ENCODE measurements around the gene TANC1.
"Not testable (repeated sequence)": the region's sequence is repeated elsewhere in the genome, so short reads cannot be mapped to it uniquely, and the experiment has no call there.

The TANC1 gene

DNA sequence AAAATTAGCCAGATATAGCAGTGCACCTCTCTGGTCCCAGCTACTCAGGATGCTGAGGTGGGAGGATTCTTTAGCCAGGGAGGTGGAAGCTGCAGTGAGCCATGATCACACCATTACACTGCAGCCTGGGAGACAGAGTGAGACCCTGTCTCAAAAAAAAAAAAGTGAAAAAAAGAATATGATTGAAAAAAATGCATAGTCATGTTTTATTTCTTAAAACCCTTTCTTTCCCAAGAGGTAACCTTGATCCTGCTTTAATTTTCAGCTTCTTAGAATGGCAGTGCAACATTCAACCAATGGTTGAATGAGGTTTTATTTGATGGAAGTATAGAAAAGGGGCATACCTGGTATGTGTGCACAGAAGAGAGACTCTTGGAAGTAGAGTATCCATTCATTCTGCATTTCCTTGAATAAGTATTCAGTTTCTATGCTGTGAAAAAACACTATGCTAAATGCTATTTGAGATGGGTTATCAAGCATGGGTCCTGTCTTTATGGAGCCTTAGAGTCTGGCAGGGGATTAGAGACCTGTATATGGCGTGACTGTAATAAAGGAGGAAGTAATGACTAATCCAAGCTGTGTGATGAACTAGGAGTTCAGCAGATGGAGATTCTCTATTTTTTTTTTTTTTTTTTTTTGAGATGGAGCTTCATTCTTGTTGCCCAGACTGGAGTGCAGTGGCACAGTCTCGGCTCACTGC is 171.8 kb downstream of the TANC1 start:
- no peak for DNase-seq (ENCODE audit: low read depth)

DNA sequence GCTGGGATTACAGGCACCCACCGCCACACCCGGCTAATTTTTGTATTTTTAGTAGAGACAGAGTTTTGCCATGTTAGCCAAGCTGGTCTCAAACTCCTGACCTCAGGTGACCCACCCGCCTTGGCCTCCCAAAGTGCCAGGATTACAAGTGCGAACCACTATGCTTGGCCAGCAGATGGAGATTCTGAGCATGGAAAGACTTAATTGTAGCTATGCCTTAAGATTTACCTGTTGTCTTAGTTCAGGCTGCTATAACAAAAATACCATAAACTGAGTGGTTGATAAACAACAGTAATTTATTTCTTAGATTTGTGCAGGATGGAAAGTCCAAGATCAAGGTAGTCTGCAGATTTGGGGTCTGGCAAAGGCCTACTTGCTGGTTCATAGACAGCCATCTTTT is 172.4 kb downstream of the TANC1 start:
- not testable (repeated sequence) for DNase-seq (ENCODE audit: low read depth)

DNA sequence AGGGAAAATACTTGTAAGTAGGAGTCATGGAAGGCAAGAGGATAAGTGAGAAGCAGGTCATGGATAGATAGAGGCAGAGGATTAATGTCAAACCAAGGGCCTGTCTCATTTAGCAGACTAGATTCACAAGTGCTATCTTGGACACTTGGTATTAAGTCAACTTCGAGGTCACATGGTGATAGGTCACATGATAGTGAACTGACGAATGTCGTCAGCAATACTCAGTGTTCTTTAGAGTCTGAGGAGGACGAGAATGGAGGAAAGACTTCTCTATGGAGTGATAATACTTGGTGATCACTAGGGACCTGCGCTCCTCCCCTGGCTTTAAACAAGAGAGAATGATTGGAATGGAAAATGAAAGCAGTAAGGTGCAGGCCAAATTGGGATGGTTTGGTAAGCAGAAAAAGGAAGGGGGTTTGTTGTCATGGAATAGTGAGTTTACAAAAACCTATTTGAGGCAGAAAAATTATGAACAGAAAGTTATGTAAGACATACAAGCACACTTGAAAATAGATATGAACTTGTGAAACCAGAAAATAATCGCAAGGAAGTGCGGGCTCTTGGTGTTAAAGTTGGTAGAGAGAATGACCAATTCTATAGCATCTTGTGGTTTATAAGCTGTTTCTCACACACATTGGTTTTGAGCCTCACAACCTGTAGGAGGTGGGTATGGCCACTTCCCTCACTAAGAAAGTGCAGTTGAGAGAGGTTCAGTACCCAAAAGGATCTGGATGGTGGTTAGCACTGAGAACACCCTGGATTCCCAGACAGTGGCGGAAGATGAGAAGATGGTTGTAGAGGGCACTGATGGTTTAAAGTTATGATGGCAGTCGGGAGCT is 176.6 kb downstream of the TANC1 start:
- no peak for DNase-seq (ENCODE audit: low read depth)

DNA sequence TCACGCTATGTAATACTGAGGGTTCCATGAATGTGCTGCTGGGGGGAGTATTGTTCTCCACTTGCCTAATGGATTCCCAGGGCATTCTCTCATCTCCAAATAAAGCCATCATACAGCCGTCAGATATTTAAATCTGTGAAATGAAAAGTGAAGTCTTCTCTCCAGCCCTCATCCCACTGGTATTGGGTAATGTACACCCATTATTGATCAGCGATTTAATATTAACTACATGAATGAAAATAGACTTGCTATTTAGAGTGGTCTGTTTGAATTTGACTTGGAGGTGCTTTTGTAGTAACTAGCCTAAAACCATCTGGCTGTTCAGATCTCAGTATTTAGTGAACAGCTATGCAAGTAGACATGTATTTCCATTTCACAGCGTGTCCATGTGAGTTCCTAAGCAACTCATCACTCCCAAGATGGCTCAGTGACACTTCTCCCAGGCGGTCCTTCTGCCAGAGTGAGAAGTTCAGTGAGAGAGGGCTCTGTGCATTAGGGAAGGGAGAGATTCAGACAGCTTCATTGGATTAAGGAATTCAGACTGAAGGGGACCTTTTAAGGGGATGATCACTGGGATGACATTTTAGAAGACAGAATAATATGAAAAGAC is 177.4 kb downstream of the TANC1 start:
- DNase-seq (ENCODE audit: low read depth), result no peak

DNA sequence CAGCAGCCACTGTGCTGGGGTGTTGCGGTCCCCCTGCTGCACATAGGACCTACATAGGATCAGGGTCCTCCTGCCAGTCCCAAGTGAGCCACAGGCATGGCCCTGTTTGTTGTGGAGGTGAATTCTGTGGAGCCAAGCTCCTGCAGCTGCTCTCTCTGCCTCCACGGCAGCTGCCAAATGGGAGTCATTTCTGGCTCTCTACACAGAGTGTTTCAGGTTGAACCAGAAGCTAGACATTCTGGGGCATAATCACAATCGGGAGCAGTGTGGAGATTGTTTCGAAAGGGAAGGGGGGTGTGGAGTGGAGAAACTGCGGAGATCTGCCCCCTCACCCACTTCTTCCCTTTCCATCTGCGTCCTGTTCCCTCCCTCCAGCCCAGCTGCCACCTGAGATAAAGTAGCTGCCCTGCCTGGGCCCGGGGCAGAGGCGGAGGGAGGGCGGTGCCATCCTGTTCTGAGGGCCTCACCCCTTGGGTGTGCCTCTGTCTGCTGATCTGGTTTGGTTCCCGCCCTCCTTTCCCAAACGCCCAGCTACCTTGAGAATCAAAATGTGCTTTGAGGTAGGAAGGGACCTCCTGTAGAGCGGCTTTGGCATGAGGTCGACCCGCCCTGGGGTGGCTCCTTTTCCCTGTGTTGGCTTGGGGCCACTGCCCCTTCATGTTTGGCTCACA is 178.7 kb downstream of the TANC1 start:
- DNase-seq (ENCODE audit: low read depth), result no peak

DNA sequence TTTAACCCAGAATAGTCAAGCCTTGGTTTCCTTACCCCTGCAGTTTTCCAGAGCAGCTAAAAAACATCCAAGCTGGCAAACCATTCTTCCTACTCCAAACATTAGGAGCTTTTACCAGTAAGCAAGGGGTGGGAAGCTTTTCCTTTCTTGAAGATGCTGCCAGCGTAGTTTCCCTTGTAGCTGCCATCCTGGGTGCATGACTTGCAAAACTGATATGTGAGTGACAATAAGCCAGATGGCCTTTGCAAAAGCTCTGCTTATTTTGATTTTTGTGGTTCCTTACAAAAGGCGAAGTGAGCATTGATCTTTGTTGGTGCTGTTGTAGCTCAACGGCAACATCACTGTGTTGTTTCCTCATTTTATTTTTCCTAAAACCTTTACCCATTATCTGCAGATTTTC is 179.2 kb downstream of the TANC1 start:
- DNase-seq (ENCODE audit: low read depth), result no peak

DNA sequence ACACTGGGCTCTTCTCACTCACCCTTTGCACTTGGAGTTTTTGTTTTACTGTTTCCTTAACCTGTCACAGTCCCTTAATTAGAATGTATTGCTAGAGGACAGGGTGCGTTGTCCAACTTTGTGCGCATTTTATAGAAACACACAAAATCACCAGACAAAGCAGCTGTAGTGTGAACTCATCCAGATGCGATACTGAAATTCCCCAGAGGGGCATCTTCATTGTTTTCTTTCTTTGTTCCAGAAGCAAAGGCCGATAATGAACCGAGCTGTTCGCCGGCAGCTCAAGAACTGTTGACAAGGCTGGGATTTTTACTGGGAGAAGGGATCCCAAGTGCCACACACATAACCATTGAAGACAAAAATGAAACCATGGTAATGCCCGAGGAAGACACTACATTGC is 180.5 kb downstream of the TANC1 start:
- no peak for DNase-seq (ENCODE audit: low read depth)

DNA sequence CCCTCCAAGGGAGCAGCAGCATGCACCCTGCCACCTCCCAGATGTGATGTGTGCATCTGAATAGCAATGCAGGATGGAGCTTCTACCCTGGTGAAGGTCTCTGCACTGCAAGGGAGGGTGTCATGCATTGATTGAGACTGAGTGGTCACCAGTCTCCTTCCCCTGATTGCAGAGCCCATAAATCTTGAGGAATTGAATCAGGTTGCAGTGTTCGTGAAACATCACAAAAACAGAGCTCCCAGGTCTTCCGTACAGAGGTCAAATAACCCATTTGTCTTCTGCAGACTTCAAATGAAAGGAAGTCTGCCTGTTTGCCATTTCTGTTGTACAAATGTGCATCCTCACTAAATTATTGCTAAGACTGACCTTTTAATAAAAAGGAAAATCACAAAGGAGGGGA is 181.3 kb downstream of the TANC1 start:
- DNase-seq (ENCODE audit: low read depth), result no peak

DNA sequence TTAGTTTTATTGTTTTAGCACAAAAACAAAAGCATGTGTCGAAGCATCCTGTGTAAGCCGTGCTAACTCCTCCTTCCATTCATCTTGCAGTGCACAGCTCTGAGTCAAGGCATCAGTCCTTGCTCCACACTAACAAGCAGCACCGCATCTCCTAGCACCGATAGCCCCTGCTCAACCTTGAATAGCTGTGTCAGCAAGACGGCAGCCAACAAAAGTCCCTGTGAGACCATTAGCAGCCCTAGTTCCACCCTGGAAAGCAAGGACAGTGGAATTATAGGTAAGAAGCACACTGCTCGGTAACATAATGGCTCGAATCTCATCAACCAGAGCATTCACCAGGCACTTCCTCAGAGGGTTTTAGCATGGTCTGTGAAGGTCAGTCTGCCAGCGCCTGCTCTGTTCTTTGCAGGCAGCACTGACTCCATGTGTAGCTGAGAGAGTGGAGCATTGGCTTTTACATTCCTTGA is 181.9 kb downstream of the TANC1 start:
- DNase-seq (ENCODE audit: low read depth), result no peak

DNA sequence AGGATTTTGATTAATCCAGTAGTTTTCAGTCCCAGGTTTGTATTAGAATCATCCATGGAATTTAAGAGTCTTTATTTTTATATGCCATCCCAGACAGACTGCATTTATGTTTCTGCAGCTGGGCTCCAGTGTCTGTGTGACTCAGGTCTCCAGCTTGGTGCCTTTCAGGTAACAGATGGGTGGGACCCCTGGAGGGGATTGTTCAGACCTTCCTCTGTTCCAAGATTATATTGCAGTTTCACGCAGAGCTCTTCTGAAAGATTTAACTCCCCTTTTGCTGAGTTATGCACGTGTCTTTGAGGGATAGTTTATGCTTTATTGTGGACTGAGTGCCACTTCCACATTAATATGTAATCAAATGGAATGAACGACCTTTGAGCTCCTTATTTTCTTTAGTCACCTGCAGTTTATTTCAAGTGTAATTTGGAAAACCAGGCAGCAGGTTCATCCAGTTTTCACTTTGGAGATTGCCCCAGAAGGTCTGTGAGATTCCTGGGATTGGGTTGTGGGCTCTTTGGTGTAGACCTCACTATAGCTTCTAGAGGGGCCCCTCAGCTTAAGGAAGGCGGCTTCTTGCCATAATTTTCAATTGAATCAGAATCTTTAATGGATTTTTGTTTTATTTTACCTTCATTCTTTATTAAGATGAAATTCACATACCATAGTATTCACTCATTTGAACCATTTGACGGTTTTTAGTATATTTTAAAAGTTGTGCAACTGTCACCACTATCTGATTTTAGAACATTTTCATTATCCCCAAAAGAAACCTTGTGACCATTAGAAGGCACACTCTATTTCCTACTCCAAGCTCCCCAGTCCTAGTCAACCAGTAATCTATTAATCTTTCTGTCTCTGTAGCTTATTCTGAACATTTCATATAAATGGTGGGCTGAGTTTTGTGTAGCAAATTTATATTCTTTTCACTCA is 183.0 kb downstream of the TANC1 start:
- DNase-seq (ENCODE audit: low read depth), result no peak

DNA sequence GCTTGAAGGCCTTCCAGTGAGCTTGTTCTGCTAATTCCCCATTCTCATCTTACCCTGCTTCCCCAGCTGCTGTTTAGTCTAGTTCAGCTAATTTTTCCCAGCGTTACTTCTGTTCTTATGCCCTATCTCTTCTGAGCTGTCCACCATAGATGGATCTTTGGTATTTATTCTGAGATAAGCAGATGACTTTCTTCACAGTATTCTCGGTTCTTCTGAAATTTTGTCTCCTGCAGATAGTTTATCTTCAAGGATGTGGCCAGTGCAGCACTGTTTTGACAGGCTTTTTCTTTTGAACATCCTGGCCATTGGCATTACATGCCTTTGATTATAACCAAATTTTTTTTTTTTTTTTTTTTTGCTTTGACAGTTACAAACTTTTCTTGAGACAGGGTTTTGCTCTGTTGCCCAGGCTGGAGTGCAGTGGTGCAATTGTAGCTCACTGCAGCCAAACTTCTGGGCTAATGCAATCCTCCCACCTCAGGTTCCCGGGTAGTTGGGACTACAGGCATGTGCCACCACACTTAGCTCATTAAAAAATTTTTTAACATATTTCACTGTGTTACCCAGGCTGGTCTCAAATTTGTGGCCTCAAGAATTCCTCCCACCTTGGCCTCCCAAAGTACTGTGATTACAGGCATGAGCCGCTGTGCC is 183.8 kb downstream of the TANC1 start:
- DNase-seq (ENCODE audit: low read depth), result no peak

DNA sequence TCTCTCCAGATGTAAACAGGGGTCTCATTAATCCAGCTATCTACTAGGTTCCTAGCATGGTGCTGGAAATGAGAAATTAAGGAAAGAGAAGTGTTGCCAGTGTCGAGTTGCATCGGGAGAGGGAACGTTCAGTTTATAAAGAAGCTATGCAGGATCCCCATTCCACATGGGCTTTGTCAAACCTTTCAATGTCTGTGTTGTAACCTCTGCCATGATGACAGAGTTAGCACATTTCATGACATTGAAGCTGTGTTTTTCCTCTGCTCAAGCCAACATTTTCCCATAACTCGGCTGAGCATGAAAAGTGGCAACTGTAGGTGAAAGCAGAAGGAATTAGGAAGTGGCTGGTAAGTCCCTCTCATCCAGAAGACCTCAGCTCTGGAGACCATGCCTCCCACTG is 184.6 kb downstream of the TANC1 start:
- DNase-seq (ENCODE audit: low read depth), result no peak

DNA sequence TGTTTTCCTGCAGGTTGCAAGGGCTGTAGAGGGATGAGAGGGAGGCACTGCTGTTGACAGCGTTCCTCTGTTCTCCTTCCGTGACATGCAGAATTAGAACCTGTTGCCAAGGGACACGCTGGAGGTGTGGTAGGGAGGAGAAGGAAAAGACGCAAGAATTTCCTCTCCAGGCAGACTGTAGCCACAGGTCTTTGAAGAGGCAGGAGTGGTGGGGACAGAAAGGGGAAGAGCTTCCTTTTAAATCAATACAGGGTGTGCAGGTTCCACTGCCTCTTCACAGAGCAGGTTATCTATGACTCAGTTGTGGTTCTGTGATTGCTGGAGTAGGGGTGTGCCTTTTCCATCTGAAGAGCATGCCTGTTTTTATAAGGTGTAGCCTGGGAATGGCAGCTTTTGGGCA is 185.0 kb downstream of the TANC1 start:
- no peak for DNase-seq (ENCODE audit: low read depth)

DNA sequence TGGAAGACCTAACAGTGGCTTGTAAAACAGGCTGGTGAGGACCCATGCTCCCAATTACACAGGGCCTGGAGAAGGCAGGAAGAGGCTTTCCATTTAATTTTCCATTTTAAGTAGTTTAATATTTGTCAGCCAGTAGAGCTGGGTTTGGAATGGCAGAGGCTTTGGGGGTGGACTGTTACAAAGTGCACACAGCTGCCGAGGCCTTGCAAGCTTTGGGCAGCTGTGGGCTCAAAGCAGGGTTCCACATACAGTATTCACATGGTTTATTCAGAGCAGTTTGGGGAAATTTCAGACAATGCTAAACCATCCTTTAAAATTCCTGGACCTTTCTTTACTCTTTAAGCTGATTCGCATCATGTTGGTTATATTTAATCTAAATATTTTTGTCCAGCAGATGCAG is 185.5 kb downstream of the TANC1 start:
- no peak for DNase-seq (ENCODE audit: low read depth)

DNA sequence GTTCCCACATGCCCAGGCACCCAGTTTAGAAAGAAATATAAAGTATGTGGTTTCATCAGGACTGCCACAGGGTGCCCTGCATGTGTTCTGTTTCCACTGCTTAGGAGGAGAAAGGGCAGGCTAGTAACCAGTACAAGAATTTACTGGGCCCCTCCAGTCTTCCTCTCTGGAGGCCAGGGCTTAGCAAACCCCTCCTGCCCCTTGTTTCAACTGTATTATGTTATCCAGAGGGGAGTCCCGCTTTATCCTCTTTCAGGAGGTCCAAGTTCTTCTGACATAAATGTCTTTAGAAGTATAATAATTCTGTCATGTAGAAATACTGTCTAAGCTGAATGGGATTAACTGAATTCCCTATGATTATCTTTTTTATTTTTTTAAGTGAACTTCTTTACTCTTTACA is 185.9 kb downstream of the TANC1 start:
- no peak for DNase-seq (ENCODE audit: low read depth)

DNA sequence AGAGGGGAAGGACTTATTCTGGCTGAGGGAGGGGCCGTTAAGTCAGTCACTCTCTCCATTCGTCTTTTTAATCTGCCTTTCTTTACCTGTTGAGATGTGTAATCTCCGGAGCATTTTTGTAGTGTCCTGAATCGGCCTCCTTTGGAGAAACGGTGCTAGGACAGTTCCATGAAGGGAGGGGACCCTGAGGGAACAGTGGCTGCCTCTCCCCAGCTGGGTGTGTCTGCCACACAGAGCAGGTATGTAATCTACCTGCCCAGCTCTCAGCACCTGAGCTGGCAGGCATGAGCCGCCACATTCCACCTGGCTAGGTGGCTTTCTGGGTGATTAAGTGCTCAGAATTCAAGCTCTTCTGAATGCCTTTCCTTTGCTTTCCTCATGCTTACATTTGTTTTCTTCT is 186.9 kb downstream of the TANC1 start:
- no peak for DNase-seq (ENCODE audit: low read depth)

DNA sequence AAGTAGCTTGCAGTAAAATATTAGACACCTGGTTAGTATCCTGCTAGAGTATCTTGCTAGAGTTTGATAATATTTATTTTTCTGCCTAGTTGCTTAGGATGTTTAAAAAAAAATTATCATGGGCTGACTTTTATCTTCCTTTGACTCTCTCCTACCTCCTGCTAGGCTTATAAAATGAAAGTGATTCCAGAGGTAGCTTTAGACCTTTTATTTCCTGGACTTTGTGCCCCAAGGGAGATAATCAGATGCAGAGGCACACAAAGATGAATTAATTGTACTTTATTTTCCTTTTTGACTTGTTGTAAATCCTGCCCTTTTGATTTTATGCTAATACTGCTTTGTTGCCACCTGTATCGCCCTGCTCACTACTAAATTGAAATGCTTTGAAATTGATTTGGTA is 187.4 kb downstream of the TANC1 start:
- no peak for DNase-seq (ENCODE audit: low read depth)

DNA sequence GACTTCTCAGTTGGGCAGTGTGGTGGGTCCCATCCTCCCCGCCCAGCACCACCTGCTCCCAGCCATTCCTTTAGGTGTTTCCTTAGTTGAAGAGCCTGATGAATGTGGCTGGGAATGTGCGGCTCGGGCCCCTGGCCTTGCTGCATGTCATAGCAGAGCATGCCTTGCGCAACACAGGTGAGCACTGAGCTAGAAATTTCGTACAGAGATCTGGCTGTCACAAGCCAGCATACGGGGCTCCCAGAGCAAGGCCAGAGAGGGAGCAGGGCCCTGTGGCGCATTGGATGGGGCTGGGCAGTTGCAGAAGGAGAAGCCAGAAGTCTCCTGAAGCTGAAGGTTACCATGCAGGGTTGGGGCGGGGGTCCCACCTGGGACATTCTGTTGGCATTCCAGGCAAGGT is 188.4 kb downstream of the TANC1 start:
- DNase-seq (ENCODE audit: low read depth), result no peak

DNA sequence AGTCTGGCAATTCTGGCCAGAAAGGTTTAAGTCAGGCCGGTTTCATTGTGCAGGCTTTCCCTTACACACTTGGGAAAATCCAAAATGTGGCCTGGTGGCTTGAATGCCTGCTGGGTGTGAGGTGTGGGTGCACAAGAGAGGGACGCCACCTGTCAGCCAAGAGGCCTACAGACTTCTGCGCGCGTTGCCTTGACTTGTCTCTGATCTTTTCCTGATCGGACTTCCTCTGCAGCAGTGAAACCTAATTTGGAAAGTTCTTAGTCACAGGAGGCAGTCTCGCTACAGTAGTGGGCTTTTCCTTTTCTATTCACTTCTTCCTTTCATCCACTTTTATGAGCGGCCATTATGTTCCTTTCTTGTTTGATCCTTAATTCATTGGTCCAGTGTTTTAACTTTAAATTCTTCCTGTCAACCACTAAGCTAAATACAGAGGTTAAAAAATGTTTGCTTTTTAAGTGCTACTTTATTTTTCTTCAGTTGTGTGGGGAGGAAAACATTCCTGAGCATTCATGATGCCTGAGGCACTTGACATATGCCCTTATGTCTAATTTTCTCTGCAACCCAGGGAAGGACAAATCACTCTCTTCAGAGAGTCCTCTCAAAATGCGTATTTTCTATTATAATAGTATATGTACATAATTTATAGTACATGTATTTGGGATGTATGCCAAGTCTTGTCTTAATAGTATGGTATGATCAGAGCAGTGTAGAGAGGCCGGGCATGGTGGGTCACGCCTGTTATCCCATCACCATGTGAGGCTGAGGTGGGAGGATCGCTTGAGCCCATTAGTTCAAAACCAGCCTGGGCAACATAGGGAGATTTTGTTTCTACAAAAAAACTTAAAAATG is 189.1 kb downstream of the TANC1 start:
- no peak for DNase-seq (ENCODE audit: low read depth)

DNA sequence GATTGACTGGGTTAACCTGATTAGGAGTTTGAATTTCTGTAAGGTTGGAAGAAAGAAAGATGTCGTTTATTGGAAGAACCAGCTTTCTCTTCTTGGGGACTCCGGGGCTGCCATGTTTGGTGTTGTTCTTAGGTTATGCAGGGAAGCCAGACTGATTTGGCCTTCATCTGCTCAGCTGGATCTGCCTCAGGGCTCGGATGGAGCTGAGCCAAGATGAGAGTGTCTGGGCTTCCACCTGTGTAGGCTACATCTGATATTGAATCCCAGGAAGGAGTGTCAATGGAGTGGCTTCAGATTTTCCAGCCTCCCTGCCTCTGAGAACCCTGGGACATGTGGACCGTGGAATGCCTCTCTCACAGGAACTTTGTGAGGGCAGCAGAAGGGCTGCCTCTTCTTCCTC is 192.0 kb downstream of the TANC1 start:
- DNase-seq (ENCODE audit: low read depth), result no peak

Measured in stimulated activated CD4-positive, alpha-beta T cell treated with anti-CD3 and anti-CD28 coated beads, Interleukin-2, amount 100 ng/mL, for 4 hours (primary cell).